HG03442 (cell line): ENCODE results near the gene CANT1.
"Not testable (repeated sequence)": the region's sequence is repeated elsewhere in the genome, so short reads cannot be mapped to it uniquely, and the experiment has no call there.

Source experiments
- ATAC-seq: cut with Tn5 transposase; IDR thresholded peaks from one replicate; pipeline ENCODE4 v1.9.1; 2021; ENCODE audit warnings: mild to moderate bottlenecking, moderate library complexity; ENCODE audit not compliant: unreplicated experiment

CANT1 gene

GRCh38 chr17:78966123-78966813 lies 43.3 kb downstream of the CANT1 start:
- ATAC-seq: no peak

- ATAC-seq: no peak
Measured at GRCh38 chr17:78965491-78965924, 44.1 kb downstream of the CANT1 start.

GRCh38 chr17:78963378-78963777 lies 46.2 kb downstream of the CANT1 start:
- no peak for ATAC-seq

DNA sequence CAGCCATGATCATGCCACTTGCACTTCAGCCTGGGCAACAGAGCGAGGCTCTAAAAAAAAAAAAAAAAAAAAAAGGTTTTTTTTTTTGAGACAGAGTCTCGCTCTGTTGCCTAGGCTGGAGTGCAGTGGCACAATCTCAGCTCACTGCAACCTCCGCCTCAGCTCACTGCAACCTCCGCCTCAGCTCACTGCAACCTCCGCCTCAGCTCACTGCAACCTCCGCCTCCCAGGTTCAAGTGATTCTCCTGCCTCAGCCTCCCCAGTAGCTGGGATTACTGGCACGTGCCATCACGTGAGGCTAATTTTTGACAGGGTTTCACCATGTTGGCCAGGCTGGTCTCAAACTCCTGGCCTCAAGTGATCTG lies 46.6 kb downstream of the CANT1 start:
- not testable (repeated sequence) for ATAC-seq

GRCh38 chr17:78962345-78962983 lies 47.1 kb downstream of the CANT1 start:
- no peak for ATAC-seq

GRCh38 chr17:78961571-78961970 lies 48.0 kb downstream of the CANT1 start:
- no peak for ATAC-seq

GRCh38 chr17:78960928-78961327 lies 48.6 kb downstream of the CANT1 start:
- no peak for ATAC-seq

- ATAC-seq: no peak
Measured at GRCh38 chr17:78959803-78960202, 49.8 kb downstream of the CANT1 start.

GRCh38 chr17:78958641-78959127 lies 50.9 kb downstream of the CANT1 start:
- ATAC-seq: no peak

DNA sequence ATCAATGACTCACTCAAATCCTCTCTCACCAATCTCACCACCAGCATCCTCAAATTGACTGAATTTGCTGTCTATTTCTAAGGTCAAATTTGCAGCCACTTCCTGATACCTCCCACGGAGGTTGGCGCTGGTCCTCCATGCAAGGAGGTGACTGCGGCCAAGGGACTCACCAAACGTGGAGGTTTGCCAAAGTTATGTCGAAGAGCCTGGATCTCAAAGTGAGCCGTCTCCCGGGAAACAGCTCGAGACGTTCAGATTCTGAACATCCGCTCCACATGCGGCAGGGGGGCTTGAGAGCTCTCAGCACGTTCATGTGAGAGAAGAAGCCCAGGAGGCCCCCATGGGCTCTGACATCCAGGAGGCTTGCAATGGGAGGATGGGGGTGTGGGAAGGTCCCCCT lies 52.4 kb downstream of the CANT1 start:
- ATAC-seq: no peak

- no peak for ATAC-seq
Measured at GRCh38 chr17:78956254-78956653, 53.3 kb downstream of the CANT1 start.

GRCh38 chr17:78954684-78955083 lies 54.9 kb downstream of the CANT1 start:
- ATAC-seq: no peak

GRCh38 chr17:78953356-78954350 lies 55.9 kb downstream of the CANT1 start:
- ATAC-seq: no peak

- ATAC-seq: no peak
Measured at GRCh38 chr17:78952706-78953105, 56.9 kb downstream of the CANT1 start.

GRCh38 chr17:78951967-78952551 lies 57.5 kb downstream of the CANT1 start:
- no peak for ATAC-seq

DNA sequence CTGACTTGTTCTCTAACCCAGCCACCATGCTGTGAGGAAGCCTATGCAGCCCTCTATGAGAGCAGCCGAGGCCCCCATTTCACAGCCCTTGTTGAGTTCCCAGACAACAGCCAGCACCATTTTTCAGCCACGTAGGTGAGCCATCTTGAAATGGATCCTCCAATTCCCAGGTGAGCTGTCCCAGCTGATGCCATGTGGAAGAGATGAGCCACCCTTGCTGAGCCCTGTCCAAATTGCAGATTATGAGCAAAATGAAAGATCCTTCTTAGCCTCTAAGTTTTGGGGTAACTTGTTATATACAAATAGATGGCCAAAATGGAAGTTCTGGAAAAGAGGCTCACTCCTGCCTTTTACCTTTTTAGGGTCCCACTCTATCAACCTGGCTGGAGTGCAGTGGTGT lies 58.7 kb downstream of the CANT1 start:
- no peak for ATAC-seq

- no peak for ATAC-seq
Measured at GRCh38 chr17:78947235-78948149, 62.1 kb downstream of the CANT1 start.

GRCh38 chr17:78946631-78947030 lies 62.9 kb downstream of the CANT1 start:
- no peak for ATAC-seq

DNA sequence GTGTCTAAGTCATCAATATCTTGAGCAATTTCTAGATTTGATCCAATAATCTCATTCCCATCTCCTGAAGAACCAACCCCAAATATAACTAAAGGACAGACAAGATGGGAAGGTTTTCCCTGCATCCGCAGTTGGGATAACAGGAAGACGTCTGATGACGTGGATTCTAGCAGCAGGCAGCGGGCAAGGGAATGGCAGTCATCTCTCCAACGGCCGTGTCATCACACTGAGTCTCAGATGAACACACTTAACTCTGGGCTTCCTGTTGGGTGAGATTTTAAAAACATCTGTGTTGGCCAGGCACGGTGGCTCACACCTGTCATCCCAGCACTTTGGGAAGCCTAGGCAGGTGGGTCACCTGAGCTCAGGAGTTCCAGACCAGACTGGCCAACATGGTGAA lies 63.4 kb downstream of the CANT1 start:
- ATAC-seq: no peak

DNA sequence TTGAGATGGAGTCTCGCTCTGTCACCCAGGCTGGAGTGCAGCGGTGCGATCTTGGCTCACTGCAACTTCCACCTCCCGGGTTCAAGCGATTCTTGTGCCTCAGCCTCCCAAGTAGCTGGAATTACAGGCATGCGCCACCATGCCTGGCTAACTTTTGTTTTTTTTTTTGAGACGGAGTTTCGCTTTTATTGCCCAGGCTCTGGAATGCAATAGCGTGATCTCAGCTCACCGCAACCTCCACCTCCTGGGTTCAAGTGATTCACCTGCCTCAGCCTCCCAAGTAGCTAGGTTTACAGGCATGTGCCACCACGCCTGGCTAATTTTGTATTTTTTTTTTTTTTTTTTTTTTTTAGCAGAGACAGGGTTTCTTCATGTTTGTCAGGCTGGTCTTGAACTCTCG lies 64.1 kb downstream of the CANT1 start:
- ATAC-seq: not testable (repeated sequence)
